ENCODE results near the gene C12orf76. TPM values are rescaled to one million over a fixed set of nuclear protein-coding genes. Genes with fewer than 3 reads are reported as not detected.

C12orf76 gene
- polyA plus RNA-seq, 2 of the 4 experiments (the other 2 are of a cell fraction), result 13.3 to 22.6 TPM

DNA sequence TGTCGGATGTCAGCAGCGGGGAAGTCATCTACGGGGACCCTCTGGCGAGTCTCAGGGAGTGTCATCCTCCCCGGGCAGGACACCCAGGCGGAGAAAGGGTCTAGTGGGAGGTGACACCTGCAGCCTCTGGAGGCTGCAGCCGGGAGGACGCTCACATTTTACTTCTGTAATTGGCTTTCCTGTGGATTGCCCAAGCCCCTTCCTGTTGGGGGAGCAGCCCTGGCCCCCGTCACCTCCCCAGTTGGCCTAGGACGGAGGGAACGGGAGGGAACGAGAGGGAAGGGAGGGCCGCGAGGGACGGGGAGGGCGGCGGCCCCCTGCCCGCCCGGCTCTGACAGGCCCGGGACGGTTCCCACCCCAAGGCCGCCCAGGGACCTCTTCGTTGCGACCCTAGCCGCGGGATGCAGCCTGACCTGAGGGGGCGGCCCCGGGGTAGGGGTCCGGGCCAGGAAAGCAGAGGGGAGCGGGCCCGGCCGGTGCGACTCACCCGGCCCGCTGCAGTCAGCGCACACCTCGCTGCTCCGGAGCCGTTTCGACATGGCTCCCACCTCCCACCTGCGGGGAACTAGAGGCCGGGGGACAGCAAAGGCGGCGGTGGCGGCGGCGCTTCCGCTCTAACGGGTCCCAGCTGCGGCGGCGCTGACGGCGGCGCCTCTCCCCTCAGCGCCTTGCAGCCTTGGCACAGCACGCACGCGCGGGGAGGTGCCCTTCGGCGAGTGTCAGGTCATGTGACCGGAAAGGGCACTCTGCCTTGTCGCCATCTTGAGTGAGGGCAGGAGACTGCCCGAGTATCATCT, 52.4 kb downstream of the C12orf76 start, which contains the start of gene GIT2 (continued):
- TF ChIP-seq USF2 (IDR thresholded peaks at IDR 0.05), result peak; percentile 93
- TF ChIP-seq EHF (CRISPR knock-in tag; IDR thresholded peaks at IDR 0.05), result no peak
- no peak for TF ChIP-seq POLR2AphosphoS2 (conservative IDR thresholded peaks at IDR 0.05; ENCODE audit: low read length)
- TF ChIP-seq MYC (IDR thresholded peaks at IDR 0.05; ENCODE audit: borderline replicate concordance, low read length), result 0 out of 2 replicates have a peak, but pooled peaks have one; percentile 40
- TF ChIP-seq BHLHE40 (IDR thresholded peaks at IDR 0.05; ENCODE audit: low read depth, low read length), result 0 out of 2 replicates have a peak, but pooled peaks have one; percentile 3
- TF ChIP-seq MAZ (IDR thresholded peaks at IDR 0.05; ENCODE audit: borderline replicate concordance, low read depth, low read length), result 0 out of 2 replicates have a peak, but pooled peaks have one; percentile 16
- TF ChIP-seq CBX8 (IDR thresholded peaks at IDR 0.05), result no peak
- 0 out of 2 replicates have a peak, but pooled peaks have one; percentile 28 for TF ChIP-seq ZSCAN20 (CRISPR knock-in tag; IDR thresholded peaks at IDR 0.05)
- no peak for TF ChIP-seq NPAS2 (CRISPR knock-in tag; IDR thresholded peaks at IDR 0.05; ENCODE audit: borderline replicate concordance)
- TF ChIP-seq HDAC2 (IDR thresholded peaks at IDR 0.05), result no peak
- TF ChIP-seq NFE2L2 (conservative IDR thresholded peaks at IDR 0.05; ENCODE audit: low read length), result no peak
- no peak for TF ChIP-seq GATA3 (IDR thresholded peaks at IDR 0.05; ENCODE audit: borderline replicate concordance)
- no peak for TF ChIP-seq RARB (CRISPR knock-in tag; IDR thresholded peaks at IDR 0.05)
- 0 out of 2 replicates have a peak, but pooled peaks have one; percentile 13 for TF ChIP-seq KDM5A (IDR thresholded peaks at IDR 0.05)
- TF ChIP-seq MAFK (IDR thresholded peaks at IDR 0.05; ENCODE audit: partially characterized antibody), result no peak
- no peak for TF ChIP-seq EP300 (IDR thresholded peaks at IDR 0.05)
- no peak for TF ChIP-seq TFCP2L1 (CRISPR knock-in tag; IDR thresholded peaks at IDR 0.05)
- TF ChIP-seq, protein P1, sequence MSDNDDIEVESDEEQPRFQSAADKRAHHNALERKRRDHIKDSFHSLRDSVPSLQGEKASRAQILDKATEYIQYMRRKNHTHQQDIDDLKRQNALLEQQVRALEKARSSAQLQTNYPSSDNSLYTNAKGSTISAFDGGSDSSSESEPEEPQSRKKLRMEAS (IDR thresholded peaks at IDR 0.05), result peak; percentile 72
- TF ChIP-seq FOSL2 (IDR thresholded peaks at IDR 0.05), result no peak
- TF ChIP-seq FOSL2 (CRISPR knock-in tag; IDR thresholded peaks at IDR 0.05), result no peak
- TF ChIP-seq EHMT2 (IDR thresholded peaks at IDR 0.05; ENCODE audit: low read depth), result no peak
- no peak for TF ChIP-seq NR3C1 (IDR thresholded peaks at IDR 0.05)
- TF ChIP-seq, protein P2, sequence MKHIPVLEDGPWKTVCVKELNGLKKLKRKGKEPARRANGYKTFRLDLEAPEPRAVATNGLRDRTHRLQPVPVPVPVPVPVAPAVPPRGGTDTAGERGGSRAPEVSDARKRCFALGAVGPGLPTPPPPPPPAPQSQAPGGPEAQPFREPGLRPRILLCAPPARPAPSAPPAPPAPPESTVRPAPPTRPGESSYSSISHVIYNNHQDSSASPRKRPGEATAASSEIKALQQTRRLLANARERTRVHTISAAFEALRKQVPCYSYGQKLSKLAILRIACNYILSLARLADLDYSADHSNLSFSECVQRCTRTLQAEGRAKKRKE (CRISPR knock-in tag; IDR thresholded peaks at IDR 0.05; ENCODE audit: low read depth), result no peak
- no peak for TF ChIP-seq CEBPB (IDR thresholded peaks at IDR 0.05)
- no peak for TF ChIP-seq KDM1A (IDR thresholded peaks at IDR 0.05; ENCODE audit: low read depth)
- TF ChIP-seq CHD4 (IDR thresholded peaks at IDR 0.05; ENCODE audit: borderline replicate concordance), result no peak
- TF ChIP-seq, protein P3, sequence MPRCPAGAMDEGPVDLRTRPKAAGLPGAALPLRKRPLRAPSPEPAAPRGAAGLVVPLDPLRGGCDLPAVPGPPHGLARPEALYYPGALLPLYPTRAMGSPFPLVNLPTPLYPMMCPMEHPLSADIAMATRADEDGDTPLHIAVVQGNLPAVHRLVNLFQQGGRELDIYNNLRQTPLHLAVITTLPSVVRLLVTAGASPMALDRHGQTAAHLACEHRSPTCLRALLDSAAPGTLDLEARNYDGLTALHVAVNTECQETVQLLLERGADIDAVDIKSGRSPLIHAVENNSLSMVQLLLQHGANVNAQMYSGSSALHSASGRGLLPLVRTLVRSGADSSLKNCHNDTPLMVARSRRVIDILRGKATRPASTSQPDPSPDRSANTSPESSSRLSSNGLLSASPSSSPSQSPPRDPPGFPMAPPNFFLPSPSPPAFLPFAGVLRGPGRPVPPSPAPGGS (IDR thresholded peaks at IDR 0.05), result peak; percentile 30; the same call in 1 of the 3 replicates
- no peak for TF ChIP-seq RFX5 (IDR thresholded peaks at IDR 0.05)
- TF ChIP-seq PHF8 (IDR thresholded peaks at IDR 0.05; ENCODE audit: borderline replicate concordance, low read depth), result peak; percentile 65; the same call in 1 of the 2 replicates
- TF ChIP-seq TP53 (CRISPR knock-in tag; IDR thresholded peaks at IDR 0.05), result no peak
- TF ChIP-seq FOSB (CRISPR knock-in tag; IDR thresholded peaks at IDR 0.05), result no peak
- TF ChIP-seq HEYL (CRISPR knock-in tag; IDR thresholded peaks at IDR 0.05), result no peak
- TF ChIP-seq HOXB13 (CRISPR knock-in tag; IDR thresholded peaks at IDR 0.05; ENCODE audit: low read depth), result no peak
- no peak for TF ChIP-seq ESRRA (IDR thresholded peaks at IDR 0.05; ENCODE audit: borderline replicate concordance, low read length)
- no peak for TF ChIP-seq SMC3 (IDR thresholded peaks at IDR 0.05)
- TF ChIP-seq CBX2 (IDR thresholded peaks at IDR 0.05; ENCODE audit: borderline replicate concordance, low read depth), result no peak
- TF ChIP-seq ZC3H11A (IDR thresholded peaks at IDR 0.05), result no peak
- TF ChIP-seq HOXB5 (CRISPR knock-in tag; IDR thresholded peaks at IDR 0.05), result no peak
- no peak for TF ChIP-seq E2F6 (IDR thresholded peaks at IDR 0.05; ENCODE audit: borderline replicate concordance, low read depth)
